Measurements from ENCODE around the gene PODXL2. TPM values are rescaled to one million over a fixed set of nuclear protein-coding genes. Genes with fewer than 3 reads are reported as not detected.

The PODXL2 gene
- total RNA-seq, 1 experiment from 2014 or later, result 5.7 TPM

- Histone ChIP-seq H4K20me1 (ENCODE audit: insufficient read depth) (no peaks in the 10 kb centered on the region), H2AFZ (ENCODE audit: low read depth, low read length, poor library complexity, severe bottlenecking) (no peak overlapping the region), H3K36me3 (ENCODE audit: control insufficient read depth in 1 of 2, insufficient read depth in 2 of 2, low read length in 2 of 2) (no peaks in the 10 kb centered on the region), H3K9ac (ENCODE audit: low read length) (no peak overlapping the region), H3K4me1 (ENCODE audit: control insufficient read depth in 1 of 2, insufficient read depth in 2 of 2, low read length in 2 of 2) (peaks cover 0 to 8% of the 10 kb centered on the region in 2 experiments; a peak in 1 of 4 replicates), H3K27ac (ENCODE audit: low read depth, low read length) (no peak overlapping the region), H3K9me2 (ENCODE audit: insufficient read depth) (no peaks in the 10 kb centered on the region), H3K79me2 (ENCODE audit: insufficient read depth, low read length) (no peaks in the 10 kb centered on the region), H3K9me3 (ENCODE audit: control insufficient read depth in 1 of 2, insufficient read depth in 1 of 2, low read depth in 1 of 2, low read length in 2 of 2) (no peaks in the 10 kb centered on the region), H3K27me3 (ENCODE audit: insufficient read depth, low read length) (no peaks in the 10 kb centered on the region), H3K4me3 (replicated peaks in 1 of 2; ENCODE audit: low read depth in 1 of 2, low read length in 2 of 2) (no peak overlapping the region), H3K4me2 (ENCODE audit: low read length) (no peak overlapping the region)
- no TSS peak for BruUV-seq (replicated peaks)
- ChIA-PET RAD21 (ENCODE audit: low non-redundant PET in 1 of 2, low total read pairs in 2 of 2, uncharacterized antibody in 2 of 2, unreplicated experiment in 2 of 2) (no interaction called here), POLR2A (no interaction called here), CTCF (no interaction called here)
- intact Hi-C loops (cut with micrococcal nuclease), result no loop called here
- no peak for TF ChIP-seq SIN3A (IDR thresholded peaks at IDR 0.05; ENCODE audit: low read depth)
- no peak for TF ChIP-seq EZH2 (IDR thresholded peaks at IDR 0.05)
- TF ChIP-seq EZH2phosphoT487 (IDR thresholded peaks at IDR 0.05; ENCODE audit: borderline replicate concordance), result no peak
- TF ChIP-seq ELF1 (IDR thresholded peaks at IDR 0.05; ENCODE audit: borderline replicate concordance, low read depth), result no peak
- TF ChIP-seq ATF3 (IDR thresholded peaks at IDR 0.05), result no peak
- TF ChIP-seq POLR2AphosphoS5 (IDR thresholded peaks at IDR 0.05; ENCODE audit: low read depth, low read length), result no peak
- no peak for TF ChIP-seq EGR1 (IDR thresholded peaks at IDR 0.05; ENCODE audit: low read depth)
- TF ChIP-seq CTCF (IDR thresholded peaks at IDR 0.05 in 2 of 3, conservative IDR thresholded peaks at IDR 0.05 in 1 of 3; ENCODE audit: borderline replicate concordance in 1 of 3, insufficient read depth in 1 of 3, low read depth in 2 of 3, low read length in 2 of 3), result no peak
- no peak for TF ChIP-seq FOSL1 (IDR thresholded peaks at IDR 0.05; ENCODE audit: low read depth)
- no peak for TF ChIP-seq REST (IDR thresholded peaks at IDR 0.05; ENCODE audit: low read depth)
- no peak for TF ChIP-seq SRF (IDR thresholded peaks at IDR 0.05; ENCODE audit: low read depth)
- no peak for TF ChIP-seq MAX (IDR thresholded peaks at IDR 0.05)
- ATAC-seq (no peak), DNase-seq (ENCODE audit: low read depth, low spot score) (no peak)
Measured at GRCh38 chr3:127714125-127714571, 85.2 kb downstream of the PODXL2 start.
